Osteoblast (primary cell): ENCODE measurements around the gene USHBP1. TPM values are rescaled to one million over a fixed set of nuclear protein-coding genes. Genes with fewer than 3 reads are reported as not detected.
"Not testable (repeated sequence)": the region's sequence is repeated elsewhere in the genome, so short reads cannot be mapped to it uniquely, and the experiment has no call there.

ENCODE experiments used
- DNase-seq: peaks from one replicate; pipeline ENCODE4 v3.0.0; 2011; ENCODE audit warnings: low spot score, mixed read lengths; ENCODE audit not compliant: insufficient read length; ENCODE audit errors: missing footprints
- H2AFZ ChIP-seq: 2 replicates; pipeline ENCODE4 v1.6.0; 2011; ENCODE audit warnings: mild to moderate bottlenecking, low read length
- H3K27ac ChIP-seq: 2 replicates; pipeline ENCODE4 v1.5.1; 2011; ENCODE audit warnings: mild to moderate bottlenecking, low read depth, low read length, moderate library complexity
- H3K27me3 ChIP-seq: 2 replicates; pipeline ENCODE4 v1.6.0; 2012; ENCODE audit warnings: mild to moderate bottlenecking, control low read depth, inconsistent platforms, low read length, moderate library complexity; ENCODE audit not compliant: insufficient read depth
- H3K36me3 ChIP-seq: 2 replicates; pipeline ENCODE4 v1.5.1; 2011; ENCODE audit warnings: mild to moderate bottlenecking, low read length, control low read depth, moderate library complexity; ENCODE audit not compliant: insufficient read depth
- H3K4me1 ChIP-seq: 2 replicates; pipeline ENCODE4 v1.5.1; 2011; ENCODE audit warnings: mild to moderate bottlenecking, low read length, control low read depth, moderate library complexity; ENCODE audit not compliant: insufficient read depth
- H3K4me2 ChIP-seq: 2 replicates; pipeline ENCODE4 v1.6.0; 2011; ENCODE audit warnings: mild to moderate bottlenecking, low read length; ENCODE audit not compliant: insufficient read depth
- H3K4me3 ChIP-seq: fragments of 200-600 bp; sonication (generic); 3 replicates; pipeline ENCODE4 v1.5.1; 2012; ENCODE audit warnings: mild to moderate bottlenecking, low read length, inconsistent platforms; ENCODE audit not compliant: insufficient read depth
- H3K79me2 ChIP-seq: 2 replicates; pipeline ENCODE4 v1.6.0; 2012; ENCODE audit warnings: mild to moderate bottlenecking, low read length, control low read depth, inconsistent platforms; ENCODE audit not compliant: insufficient read depth
- H3K9me3 ChIP-seq: 2 replicates; pipeline ENCODE4 v1.5.1; 2011; ENCODE audit warnings: low read depth, low read length, control low read depth
- H4K20me1 ChIP-seq: 2 replicates; pipeline ENCODE4 v1.6.0; 2012; ENCODE audit warnings: mild to moderate bottlenecking, low read length, control low read depth; ENCODE audit not compliant: insufficient read depth
- CTCF ChIP-seq: IDR thresholded peaks from 2 replicates; pipeline ENCODE4 v1.5.1; 2011; ENCODE audit warnings: mild to moderate bottlenecking, low read depth, low read length, moderate library complexity; ENCODE audit errors: extremely low read depth
- total RNA-seq: library from RNA; depleted of rRNA; stranded (reverse); fragments of >200 nt; gene quantifications from 2 replicates; pipeline ENCODE4 v1.2.3, GENCODE V29; 2012

Gene USHBP1
- total RNA-seq, 1 donor = not detected

GRCh38 chr19:17300992-17301619 lies 36.6 kb upstream of the USHBP1 start:
- Histone ChIP-seq H3K4me2 (no peak overlapping the region), H3K27me3 (no peaks in the 10 kb centered on the region), H3K79me2 (peaks cover 3% of the 10 kb centered on the region), H3K36me3 (no peaks in the 10 kb centered on the region), H3K4me3 (no peak overlapping the region), H3K27ac (no peak overlapping the region), H4K20me1 (no peaks in the 10 kb centered on the region), H2AFZ (no peak overlapping the region), H3K4me1 (peaks cover 29% of the 10 kb centered on the region), H3K9me3 (no peaks in the 10 kb centered on the region)
- DNase-seq = no peak
- no peak for TF ChIP-seq CTCF

- Histone ChIP-seq H3K27ac (no peak overlapping the region), H3K4me3 (no peak overlapping the region), H2AFZ (no peak overlapping the region), H3K9me3 (no peaks in the 10 kb centered on the region), H3K79me2 (no peaks in the 10 kb centered on the region), H3K36me3 (no peaks in the 10 kb centered on the region), H3K4me2 (no peak overlapping the region), H4K20me1 (no peaks in the 10 kb centered on the region), H3K4me1 (peaks cover 6% of the 10 kb centered on the region), H3K27me3 (no peaks in the 10 kb centered on the region)
- no peak for TF ChIP-seq CTCF
- no peak for DNase-seq
Observed at GRCh38 chr19:17296976-17297375, 32.4 kb upstream of the USHBP1 start.

DNA sequence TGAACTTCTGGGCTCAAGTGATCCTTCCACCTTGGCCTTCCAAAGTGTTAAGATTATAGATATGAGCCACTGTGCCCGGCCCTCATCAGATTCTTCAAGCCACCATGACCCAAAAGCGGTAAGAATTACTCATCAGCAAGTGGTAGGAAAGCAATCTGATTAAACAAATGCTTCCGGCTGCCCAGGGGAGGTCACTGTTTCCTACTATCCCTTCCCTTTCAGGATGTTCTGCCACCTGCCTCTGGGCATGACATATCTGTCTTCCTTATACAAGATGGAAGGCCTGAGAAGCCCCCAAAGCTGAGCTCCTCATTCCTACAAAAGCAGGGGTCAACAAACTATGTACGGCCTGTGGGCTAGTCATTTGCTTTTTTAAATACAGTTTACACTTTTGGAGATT lies 31.7 kb upstream of the USHBP1 start:
- Histone ChIP-seq H3K36me3 (no peaks in the 10 kb centered on the region), H3K79me2 (no peaks in the 10 kb centered on the region), H3K4me2 (no peak overlapping the region), H3K27ac (no peak overlapping the region), H3K27me3 (no peaks in the 10 kb centered on the region), H2AFZ (no peak overlapping the region), H3K4me1 (peaks cover 6% of the 10 kb centered on the region), H3K4me3 (no peak overlapping the region), H4K20me1 (no peaks in the 10 kb centered on the region), H3K9me3 (no peaks in the 10 kb centered on the region)
- TF ChIP-seq CTCF = peak; percentile 30
- peak; percentile 92 for DNase-seq

DNA sequence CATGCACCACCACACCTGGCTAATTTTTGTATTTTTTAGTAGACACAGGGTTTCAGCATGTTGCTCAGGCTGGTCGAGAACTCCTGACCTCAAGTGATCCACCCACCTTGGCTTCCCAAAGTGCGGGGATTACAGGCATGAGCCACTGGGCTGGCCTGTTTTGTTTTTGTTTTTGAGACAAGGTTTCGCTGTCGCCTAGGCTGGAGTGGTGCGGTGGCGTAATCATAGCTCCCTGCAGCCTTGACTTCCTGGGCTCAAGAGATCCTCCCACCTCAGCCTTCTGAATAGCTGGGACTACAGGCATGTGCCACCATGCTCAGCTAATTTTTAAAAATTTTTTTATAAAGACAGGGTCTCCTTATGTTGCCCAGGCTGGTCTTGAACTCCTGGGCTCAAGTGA lies 31.0 kb upstream of the USHBP1 start:
- not testable (repeated sequence) for DNase-seq, H3K79me2 ChIP-seq, H3K4me2 ChIP-seq, H4K20me1 ChIP-seq, H3K36me3 ChIP-seq, H3K9me3 ChIP-seq, H3K4me3 ChIP-seq, H3K27ac ChIP-seq, H3K27me3 ChIP-seq, H3K4me1 ChIP-seq, H2AFZ ChIP-seq
